ENCODE data around the gene TTC17.

Gene TTC17

DNA sequence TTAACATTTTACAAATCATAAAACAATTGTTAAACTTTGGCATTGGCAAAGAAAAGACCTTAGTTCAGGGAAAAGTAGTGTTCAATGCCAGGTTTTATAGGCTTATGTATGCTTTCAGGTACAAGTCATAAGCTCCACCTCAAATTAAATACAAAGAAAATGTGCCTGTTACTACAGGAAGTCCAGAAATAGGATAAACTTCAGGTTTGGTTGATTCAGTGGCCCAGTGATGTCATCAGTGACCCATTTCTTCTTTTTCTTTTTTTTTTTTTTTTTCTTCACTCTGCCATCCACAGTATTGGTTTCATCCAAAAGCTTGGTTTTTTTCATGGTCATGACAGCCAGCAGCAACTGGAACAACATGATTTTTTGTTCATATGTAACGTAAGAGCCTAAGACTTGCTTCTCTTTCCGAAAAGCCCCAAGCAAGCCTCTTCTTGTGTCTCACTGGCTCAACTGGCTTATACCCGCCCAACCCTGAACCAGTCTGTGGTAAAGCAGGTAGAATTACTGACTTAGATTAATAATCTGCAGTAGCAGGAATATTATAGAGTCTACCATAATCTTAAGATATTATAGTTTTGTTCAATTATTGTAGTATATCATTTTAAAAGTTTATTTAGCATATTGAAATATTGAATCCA is 46.2 kb downstream of the TTC17 start:
- no peaks in the 10 kb centered on the region for H3K79me2 ChIP-seq (ENCODE audit: insufficient read depth, low read length)
- H3K4me1 ChIP-seq (ENCODE audit: insufficient read depth, low read length, poor library complexity, severe bottlenecking): no peaks in the 10 kb centered on the region
- no peak overlapping the region for H3K4me3 ChIP-seq (ENCODE audit: low read length, poor library complexity, severe bottlenecking)
- H3K4me2 ChIP-seq (ENCODE audit: low read depth, low read length, poor library complexity, severe bottlenecking): no peak overlapping the region
- TF ChIP-seq EZH2phosphoT487 (IDR thresholded peaks at IDR 0.05; ENCODE audit: borderline replicate concordance) (no peak), CTCF (conservative IDR thresholded peaks at IDR 0.05; ENCODE audit: low read length) (no peak)
- peaks cover 77% of the 10 kb centered on the region; the same call in 1 of the 2 replicates for H3K36me3 ChIP-seq (ENCODE audit: insufficient read depth, low read length)
- no peak overlapping the region for H2AFZ ChIP-seq (ENCODE audit: low read length)
- no peaks in the 10 kb centered on the region for H4K20me1 ChIP-seq (ENCODE audit: insufficient read depth, low read length, poor library complexity, severe bottlenecking)
- no peaks in the 10 kb centered on the region for H3F3A ChIP-seq (ENCODE audit: low read depth)
- H3K9ac ChIP-seq (ENCODE audit: low read depth, low read length, poor library complexity, severe bottlenecking): no peak overlapping the region
- no peaks in the 10 kb centered on the region for H3K9me2 ChIP-seq (replicated peaks; ENCODE audit: low read depth, low read length)
- no peaks in the 10 kb centered on the region for H3K27me3 ChIP-seq (ENCODE audit: insufficient read depth, low read length, poor library complexity, severe bottlenecking)
- no peaks in the 10 kb centered on the region for H3K9me3 ChIP-seq (ENCODE audit: insufficient read depth, low read depth, low read length)

DNA sequence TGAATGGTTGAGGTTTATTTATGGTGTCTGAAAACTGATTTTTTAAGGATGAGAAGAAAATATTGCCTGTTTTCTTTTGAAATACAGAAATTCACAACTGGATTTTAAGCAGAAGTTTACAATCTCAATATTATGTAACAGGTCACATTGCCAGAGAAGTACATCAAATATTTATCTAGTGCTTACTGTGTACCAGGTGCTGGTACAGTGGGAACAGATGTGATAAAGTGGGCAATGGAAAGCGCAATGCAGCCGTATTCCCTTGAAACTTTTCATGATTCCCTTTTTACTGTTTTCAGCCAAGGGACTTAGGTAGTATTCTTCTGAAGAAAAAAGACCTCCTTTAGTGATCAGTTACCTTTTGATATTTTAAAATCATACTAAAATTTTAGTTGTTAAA is 49.6 kb downstream of the TTC17 start:
- Histone ChIP-seq H3K9me2 (replicated peaks; ENCODE audit: low read depth, low read length) (no peaks in the 10 kb centered on the region), H3K9ac (ENCODE audit: low read depth, low read length, poor library complexity, severe bottlenecking) (no peak overlapping the region), H3K9me3 (ENCODE audit: insufficient read depth, low read depth, low read length) (no peaks in the 10 kb centered on the region), H2AFZ (ENCODE audit: low read length) (no peak overlapping the region), H3F3A (ENCODE audit: low read depth) (no peaks in the 10 kb centered on the region), H3K79me2 (ENCODE audit: insufficient read depth, low read length) (no peaks in the 10 kb centered on the region), H3K36me3 (ENCODE audit: insufficient read depth, low read length) (peaks cover 61% of the 10 kb centered on the region; the same call in 1 of the 2 replicates), H4K20me1 (ENCODE audit: insufficient read depth, low read length, poor library complexity, severe bottlenecking) (no peaks in the 10 kb centered on the region), H3K4me2 (ENCODE audit: low read depth, low read length, poor library complexity, severe bottlenecking) (no peak overlapping the region), H3K4me3 (ENCODE audit: low read length, poor library complexity, severe bottlenecking) (no peak overlapping the region), H3K4me1 (ENCODE audit: insufficient read depth, low read length, poor library complexity, severe bottlenecking) (no peaks in the 10 kb centered on the region), H3K27me3 (ENCODE audit: insufficient read depth, low read length, poor library complexity, severe bottlenecking) (no peaks in the 10 kb centered on the region)
- TF ChIP-seq EZH2phosphoT487 (IDR thresholded peaks at IDR 0.05; ENCODE audit: borderline replicate concordance) (no peak), CTCF (conservative IDR thresholded peaks at IDR 0.05; ENCODE audit: low read length) (no peak)

GRCh38 chr11:43410394-43410793 is 51.7 kb downstream of the TTC17 start:
- Histone ChIP-seq H3K36me3 (ENCODE audit: insufficient read depth, low read length) (peaks cover 59% of the 10 kb centered on the region), H3K4me2 (ENCODE audit: low read depth, low read length, poor library complexity, severe bottlenecking) (no peak overlapping the region)

More at GRCh38 chr11:43410394-43410793, 51.7 kb downstream of the TTC17 start:
- Histone ChIP-seq H3K27me3 (ENCODE audit: insufficient read depth, low read length, poor library complexity, severe bottlenecking) (no peaks in the 10 kb centered on the region), H3K9me3 (ENCODE audit: insufficient read depth, low read depth, low read length) (no peaks in the 10 kb centered on the region), H3K9me2 (replicated peaks; ENCODE audit: low read depth, low read length) (no peaks in the 10 kb centered on the region), H3K4me3 (ENCODE audit: low read length, poor library complexity, severe bottlenecking) (no peak overlapping the region), H3F3A (ENCODE audit: low read depth) (no peaks in the 10 kb centered on the region), H2AFZ (ENCODE audit: low read length) (no peak overlapping the region), H3K4me1 (ENCODE audit: insufficient read depth, low read length, poor library complexity, severe bottlenecking) (no peaks in the 10 kb centered on the region), H3K9ac (ENCODE audit: low read depth, low read length, poor library complexity, severe bottlenecking) (no peak overlapping the region), H4K20me1 (ENCODE audit: insufficient read depth, low read length, poor library complexity, severe bottlenecking) (no peaks in the 10 kb centered on the region), H3K79me2 (ENCODE audit: insufficient read depth, low read length) (no peaks in the 10 kb centered on the region)
- TF ChIP-seq CTCF (conservative IDR thresholded peaks at IDR 0.05; ENCODE audit: low read length) (no peak), EZH2phosphoT487 (IDR thresholded peaks at IDR 0.05; ENCODE audit: borderline replicate concordance) (no peak)

All from Loucy (cell line).